WI38 (cell line): ENCODE measurements around the gene THSD4.

Experiments
- H3K4me3 ChIP-seq: 2 replicates; pipeline ENCODE4 v1.5.1; 2011; ENCODE audit warnings: low read depth, mild to moderate bottlenecking, control low read depth, low read length
- TF ChIP-seq, protein P1 (sequence below): IDR thresholded peaks from 2 replicates; pipeline ENCODE4 v1.5.1; 2012; ENCODE audit warnings: low read depth, mild to moderate bottlenecking, control low read depth, low read length

Gene THSD4

DNA sequence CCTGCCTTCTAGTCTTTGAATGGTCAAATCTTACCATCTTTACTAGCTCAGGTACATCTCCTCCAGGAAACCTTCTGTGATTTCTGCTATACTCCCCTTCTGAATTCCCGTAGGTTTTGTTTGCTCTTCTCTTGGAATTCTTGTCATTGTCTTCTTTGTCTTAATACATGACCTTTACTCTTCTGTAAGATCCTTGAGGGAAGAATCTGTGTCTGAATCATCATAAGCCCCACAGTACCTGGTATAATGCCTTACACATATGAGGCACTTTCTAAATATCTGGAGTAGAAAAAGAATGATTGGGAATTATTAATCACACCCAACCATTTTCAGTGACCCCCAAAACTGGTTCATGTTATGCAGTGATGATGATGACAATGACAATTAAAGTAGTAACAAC, 485.0 kb downstream of the THSD4 start:
- H3K4me3 ChIP-seq, result no peak overlapping the region
- TF ChIP-seq, protein P1, sequence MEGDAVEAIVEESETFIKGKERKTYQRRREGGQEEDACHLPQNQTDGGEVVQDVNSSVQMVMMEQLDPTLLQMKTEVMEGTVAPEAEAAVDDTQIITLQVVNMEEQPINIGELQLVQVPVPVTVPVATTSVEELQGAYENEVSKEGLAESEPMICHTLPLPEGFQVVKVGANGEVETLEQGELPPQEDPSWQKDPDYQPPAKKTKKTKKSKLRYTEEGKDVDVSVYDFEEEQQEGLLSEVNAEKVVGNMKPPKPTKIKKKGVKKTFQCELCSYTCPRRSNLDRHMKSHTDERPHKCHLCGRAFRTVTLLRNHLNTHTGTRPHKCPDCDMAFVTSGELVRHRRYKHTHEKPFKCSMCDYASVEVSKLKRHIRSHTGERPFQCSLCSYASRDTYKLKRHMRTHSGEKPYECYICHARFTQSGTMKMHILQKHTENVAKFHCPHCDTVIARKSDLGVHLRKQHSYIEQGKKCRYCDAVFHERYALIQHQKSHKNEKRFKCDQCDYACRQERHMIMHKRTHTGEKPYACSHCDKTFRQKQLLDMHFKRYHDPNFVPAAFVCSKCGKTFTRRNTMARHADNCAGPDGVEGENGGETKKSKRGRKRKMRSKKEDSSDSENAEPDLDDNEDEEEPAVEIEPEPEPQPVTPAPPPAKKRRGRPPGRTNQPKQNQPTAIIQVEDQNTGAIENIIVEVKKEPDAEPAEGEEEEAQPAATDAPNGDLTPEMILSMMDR, result no peak

DNA sequence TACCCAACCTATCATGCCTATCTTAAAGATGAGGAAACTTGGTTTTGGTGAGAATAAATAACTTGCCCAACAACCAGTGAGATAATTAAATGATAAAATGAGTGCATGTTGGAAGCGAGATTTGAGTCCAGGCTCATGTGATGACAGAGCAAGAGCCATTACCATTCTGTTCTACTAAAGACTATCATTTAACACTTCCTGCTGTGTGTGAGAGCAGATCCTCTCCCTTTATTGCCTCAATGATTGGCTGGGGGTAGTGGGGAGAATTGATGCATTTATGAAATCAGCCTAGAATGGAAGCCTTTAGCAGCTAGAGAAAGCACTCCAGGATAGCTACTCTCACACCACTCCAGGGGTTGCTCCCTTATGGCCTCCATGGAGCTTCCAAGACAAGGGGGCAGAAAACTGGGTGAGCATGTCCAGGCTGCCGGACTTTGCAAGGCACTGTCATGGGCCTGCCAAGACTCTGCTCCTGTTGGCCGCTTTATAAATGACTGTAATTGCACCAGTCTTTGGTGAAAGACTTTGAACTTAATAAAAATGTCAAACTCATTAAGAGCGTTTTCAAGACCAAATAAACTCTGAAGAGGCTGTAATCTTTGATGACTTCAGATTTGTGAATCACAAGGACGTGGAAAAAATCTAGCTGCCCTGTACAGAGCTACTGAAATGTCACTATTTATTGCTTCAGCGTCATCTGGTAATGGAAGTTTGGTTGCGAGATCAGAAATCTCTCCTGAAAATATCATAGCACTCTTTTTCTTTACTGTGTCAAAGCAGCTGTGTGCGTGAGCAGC, 486.0 kb downstream of the THSD4 start:
- H3K4me3 ChIP-seq, result no peak overlapping the region
- TF ChIP-seq, protein P1, result no peak

DNA sequence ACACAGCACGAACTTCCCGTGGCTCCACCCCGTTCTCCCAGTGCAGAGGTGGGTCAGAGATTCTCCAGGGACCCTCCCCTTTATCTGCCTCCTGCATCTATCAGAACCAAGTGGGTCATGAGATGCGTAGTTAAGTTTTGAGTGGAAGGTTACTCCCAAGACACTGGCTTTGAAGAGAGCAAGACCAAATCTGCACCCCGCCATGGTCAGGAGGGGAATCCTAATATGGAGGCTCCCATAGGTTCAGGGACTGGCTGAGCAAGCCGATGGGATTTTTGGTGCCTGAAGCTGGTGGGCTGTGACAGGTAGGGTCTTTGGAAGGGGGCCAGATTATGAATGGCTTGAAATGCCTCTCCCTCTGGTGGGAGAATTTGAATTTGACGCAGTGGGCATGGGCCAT, 488.1 kb downstream of the THSD4 start:
- TF ChIP-seq, protein P1, result no peak
- no peak overlapping the region for H3K4me3 ChIP-seq

DNA sequence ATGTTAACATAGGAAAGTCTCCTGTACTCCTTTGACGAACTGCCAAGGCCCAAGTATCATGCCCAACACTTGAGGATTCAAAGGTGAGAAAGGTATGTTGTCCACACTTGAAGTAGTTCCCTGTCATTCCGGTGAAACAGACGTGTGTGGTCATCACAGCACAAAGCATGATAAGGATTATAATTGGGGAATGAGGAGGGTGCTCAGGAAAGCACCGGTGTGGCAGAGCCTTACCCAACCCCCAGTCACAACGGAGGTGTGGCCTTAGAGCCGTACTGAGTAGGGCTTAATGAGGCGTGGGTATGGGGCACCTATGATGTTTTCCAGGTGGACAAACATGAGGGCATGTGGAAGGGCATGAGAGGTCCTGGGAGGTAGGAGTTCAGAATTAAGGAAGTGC, 492.1 kb downstream of the THSD4 start:
- H3K4me3 ChIP-seq, result no peak overlapping the region
- TF ChIP-seq, protein P1, result no peak

DNA sequence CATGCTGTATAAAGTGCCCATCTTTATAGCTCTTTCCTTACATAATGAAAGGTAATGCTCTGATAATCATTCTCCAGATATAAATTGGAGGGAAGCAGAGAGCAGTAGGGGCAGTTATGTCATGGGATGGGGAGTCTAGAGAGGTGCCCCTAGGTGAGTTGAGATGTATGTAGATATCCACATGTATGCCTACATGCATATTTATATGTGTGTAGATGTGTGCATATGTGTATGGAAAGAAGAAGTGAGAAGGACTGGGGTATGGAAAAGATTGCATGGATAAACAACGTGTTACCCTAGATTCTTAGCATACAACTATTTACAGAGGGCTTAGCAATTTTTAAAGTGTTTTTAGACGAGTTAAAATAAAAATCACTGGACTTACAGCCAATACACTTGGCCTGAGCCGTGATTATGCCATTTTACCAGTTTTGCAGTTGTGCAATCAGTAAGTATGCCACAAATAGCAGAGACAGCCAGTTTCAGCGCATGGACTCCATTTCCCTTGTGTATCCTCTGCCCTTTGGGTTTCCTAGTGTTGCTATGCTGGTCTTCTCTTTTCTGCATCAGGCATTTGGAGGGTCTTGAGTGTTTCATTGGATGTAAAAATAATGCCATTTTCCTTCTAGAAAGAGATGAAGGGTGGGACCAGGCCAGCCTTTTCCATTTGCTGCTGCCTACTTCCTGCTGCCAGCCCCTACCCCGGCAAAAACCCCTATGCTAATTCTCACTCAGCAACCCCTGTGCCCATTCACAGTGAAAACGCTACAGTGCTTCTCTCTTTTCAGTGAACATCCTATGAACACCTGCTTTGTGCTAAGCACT, 495.7 kb downstream of the THSD4 start:
- TF ChIP-seq, protein P1, result no peak
- H3K4me3 ChIP-seq, result no peak overlapping the region

DNA sequence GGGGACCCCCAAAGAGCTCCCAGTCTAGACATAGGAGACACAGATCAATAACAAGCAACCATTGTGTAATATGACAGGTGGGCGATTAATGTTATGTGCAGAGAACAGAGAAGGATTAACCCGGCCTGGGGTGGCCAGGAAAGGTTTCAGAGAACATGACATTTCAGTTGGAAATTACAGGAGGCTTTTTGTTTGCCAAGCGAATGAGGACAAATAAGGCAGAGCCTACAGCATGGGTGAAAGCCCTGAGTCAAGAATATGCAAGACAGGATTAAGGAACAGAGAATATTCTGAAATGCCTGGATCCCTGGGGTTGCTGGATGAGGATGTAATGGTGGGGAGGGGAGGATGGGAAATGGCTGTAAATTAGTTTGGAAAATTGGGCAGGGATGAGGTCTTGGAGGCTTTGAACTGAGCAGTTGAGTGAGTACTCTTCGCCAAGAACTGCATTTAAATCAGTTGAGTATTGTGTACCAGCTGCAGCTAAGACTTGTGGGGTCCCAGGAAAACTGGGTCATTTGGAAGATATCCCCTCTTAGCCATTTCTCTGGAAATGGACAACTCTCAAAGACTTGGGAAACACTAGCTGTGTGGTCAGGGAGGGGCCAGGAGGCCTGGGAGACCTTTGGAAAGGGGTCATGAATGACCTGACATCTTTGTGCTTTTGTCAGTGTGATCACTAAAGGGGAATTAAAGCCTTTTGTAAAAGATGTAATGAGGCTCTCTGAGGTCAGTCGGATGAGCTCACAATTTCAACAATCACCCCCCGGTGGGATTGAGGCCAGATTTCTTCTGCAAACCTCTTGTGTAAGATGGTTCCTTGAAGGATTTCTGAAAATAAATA, 496.5 kb downstream of the THSD4 start:
- no peak overlapping the region for H3K4me3 ChIP-seq
- TF ChIP-seq, protein P1, result no peak

DNA sequence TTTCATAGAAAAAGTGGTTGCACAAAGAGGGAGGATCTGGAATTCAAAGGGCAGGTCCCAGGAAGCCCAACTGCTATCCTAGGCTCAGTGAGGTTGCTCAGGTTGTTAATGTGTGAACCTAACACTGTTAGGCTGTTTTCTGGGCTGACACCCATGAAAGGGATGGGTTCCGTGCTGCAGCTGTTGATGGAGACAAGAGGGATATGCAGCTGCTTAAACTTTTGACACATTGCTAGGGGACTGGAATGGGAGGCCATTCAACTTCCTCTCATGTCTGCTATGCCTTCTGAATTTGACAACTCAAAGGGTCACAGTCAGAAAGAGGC, 497.1 kb downstream of the THSD4 start:
- TF ChIP-seq, protein P1, result no peak
- no peak overlapping the region for H3K4me3 ChIP-seq
